Central memory CD4-positive, alpha-beta T cell (primary cell): ENCODE measurements around the gene C18orf54.
A peak's percentile ranks its signal among the peaks of the same experiment; 100 is the strongest.
"Not testable (repeated sequence)": the region's sequence is repeated elsewhere in the genome, so short reads cannot be mapped to it uniquely, and the experiment has no call there.

Experiments used
- DNase-seq: peaks from one replicate; pipeline ENCODE4 v3.0.0; 2022
- total RNA-seq, 3 experiments: gene quantifications; one replicate each; lab custom pipeline; 2026; lab: John Stamatoyannopoulos, UW

The C18orf54 gene
- total RNA-seq: 3.3 to 5.0 (median 4.3) reads per million in 3 experiments

DNA sequence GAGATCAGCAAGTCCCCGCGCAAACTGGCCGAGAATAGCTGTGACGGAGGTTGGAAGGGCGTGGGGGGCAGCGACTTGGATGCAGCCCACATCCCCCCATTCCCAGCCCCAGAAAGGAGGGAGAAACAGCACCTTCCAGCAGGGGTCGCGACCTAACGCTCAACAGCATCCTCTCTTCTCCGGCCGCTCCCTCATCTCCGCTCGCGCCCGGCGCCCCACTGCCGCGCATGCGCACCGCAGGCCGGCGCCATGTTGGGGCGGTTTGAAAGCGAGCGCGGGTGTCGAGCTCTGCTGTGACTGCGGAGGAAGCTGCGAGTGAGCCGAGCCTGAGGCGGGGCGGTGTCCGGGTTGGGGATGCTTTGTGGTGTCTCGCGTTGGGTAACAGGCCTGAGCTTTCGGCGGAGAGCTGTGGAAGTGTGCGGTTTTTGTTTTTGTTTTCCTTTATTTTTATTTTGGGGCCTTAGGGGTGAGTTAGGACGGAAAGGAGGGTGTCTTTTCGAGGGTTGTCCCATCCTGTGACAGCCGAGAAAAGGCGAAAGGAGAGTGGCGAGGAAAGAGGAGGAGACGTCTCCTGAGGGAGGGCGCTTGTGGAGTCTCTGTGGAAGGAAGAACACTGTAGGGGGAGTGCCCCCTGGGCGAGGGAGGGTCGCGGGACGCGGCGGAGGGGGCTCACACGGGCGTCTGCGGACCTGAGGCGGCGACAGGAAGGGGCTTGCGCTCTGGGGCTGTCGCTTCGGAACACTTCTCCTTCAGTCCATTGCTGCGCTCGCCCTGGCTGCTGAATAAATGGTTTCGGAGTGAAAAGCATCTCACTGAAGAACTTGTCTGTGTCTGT is at the start of gene C18orf54, which contains the start of gene STARD6:
Gene C18orf54 (plus strand): TSS at position 247 of the 835 bp plus-strand sequence. CDS start 2,667 bp downstream, outside the sequence.
Gene STARD6 (minus strand): TSS at position 199 of the 835 bp plus-strand sequence. CDS start 3,285 bp downstream, outside the sequence.
- DNase-seq: peak; percentile 92

GRCh38 chr18:54309564-54309963 is 48.1 kb upstream of the C18orf54 start:
- DNase-seq: not testable (repeated sequence)

DNA sequence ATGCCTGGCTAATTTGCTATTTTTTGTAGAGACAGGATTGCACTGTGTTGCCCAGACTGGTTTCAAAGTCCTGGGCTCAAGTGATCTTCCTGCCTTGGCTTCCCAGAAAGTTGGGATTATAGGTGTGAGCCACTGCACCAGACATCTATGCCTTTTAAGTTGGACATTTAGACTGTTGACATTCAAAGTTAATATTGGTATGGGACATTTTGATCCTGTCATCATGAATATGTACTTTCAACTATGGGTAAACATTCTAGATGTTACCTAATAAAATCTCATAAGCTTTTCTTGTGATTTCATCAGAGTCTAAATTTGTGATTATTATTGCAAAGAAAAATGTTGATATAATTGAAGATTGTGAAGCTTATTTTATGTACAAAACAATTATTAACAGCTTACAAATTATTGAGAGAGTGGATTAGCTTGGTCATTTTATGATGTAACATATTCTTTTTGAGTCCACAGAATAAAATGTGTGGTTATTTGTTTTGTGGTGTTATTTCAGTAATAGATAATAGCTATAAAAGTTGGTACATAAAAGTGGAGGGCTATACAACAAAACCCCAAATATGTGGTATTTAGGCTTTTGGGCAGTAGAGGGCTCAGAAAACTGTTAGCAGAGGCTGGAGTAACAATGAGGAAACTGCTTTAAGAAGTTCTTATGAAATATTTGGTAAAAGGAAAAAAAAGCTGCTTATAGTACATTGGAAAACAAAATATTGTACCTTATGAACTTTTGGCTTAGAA is 41.5 kb upstream of the C18orf54 start:
- no peak for DNase-seq

DNA sequence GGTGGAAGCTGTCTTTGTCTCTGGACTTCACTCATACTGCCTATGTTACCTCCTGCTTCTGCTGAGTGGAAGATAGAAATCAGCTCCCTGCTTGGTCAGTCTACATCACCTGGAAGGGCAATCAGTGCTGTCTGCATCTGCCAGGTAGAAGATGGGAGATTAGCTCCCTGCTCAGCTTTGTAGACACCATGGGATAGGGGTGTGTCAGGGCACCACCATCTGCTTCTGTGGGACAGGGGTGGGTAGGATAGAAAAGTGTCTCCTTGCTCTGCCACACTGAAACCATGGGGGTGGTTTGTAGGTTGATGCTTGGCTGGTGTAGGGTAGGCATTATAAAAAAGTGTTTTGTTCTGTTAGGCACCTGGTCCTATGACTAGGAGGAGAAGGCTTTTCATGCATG is 34.1 kb upstream of the C18orf54 start:
- no peak for DNase-seq

DNA sequence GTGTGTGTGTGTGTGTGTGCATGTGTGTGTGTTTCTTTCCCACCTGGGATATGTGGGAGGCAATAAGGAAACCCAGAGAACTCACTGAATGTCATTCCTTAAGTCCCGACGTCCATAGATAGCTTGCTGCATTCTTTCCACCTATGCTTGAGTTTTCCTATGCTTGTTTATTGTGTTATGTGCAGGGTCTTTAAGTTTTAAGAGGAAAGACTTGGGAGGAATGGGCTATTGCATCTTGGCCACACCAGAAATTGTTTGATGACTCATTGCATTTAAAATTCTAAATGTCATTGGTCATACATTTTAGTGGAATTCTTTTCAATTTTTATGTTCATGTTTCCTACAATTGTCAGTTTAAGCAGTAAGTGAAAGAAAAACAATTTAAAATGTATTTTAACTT is 33.7 kb upstream of the C18orf54 start:
- no peak for DNase-seq

- DNase-seq: no peak
These were observed 29.9 kb upstream of the C18orf54 start for GRCh38 chr18:54327818-54328217.

GRCh38 chr18:54329787-54330186 is 27.9 kb upstream of the C18orf54 start:
- DNase-seq: no peak

- DNase-seq: no peak
These were observed 26.7 kb upstream of the C18orf54 start for GRCh38 chr18:54330768-54331548.

DNA sequence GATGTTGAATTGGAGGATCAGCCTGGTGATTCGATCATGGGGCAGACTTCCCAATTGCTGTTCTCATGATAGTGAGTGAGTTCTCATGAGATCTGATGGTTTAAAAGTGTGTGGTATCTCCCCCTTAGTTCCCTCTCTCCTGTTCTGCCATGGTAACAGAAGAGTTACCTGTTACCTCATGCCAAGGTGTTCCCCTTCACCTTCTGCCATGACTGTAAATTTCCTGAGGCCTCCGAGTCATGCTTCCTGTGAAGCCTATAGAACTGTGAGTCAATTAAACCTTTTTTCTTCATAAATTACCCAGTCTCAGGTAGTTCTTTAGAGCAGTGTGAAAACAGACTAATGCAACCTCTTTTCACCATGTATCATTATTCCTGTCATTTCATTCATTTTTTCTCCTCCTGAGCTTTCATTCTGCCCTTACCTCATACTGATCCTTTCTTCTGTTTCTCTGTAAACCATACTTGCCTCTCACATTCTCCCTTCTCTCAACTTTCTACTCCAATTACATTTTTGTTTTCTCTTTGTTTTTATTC is 22.0 kb upstream of the C18orf54 start:
- no peak for DNase-seq

GRCh38 chr18:54338230-54338629 is 19.5 kb upstream of the C18orf54 start:
- DNase-seq: no peak

DNA sequence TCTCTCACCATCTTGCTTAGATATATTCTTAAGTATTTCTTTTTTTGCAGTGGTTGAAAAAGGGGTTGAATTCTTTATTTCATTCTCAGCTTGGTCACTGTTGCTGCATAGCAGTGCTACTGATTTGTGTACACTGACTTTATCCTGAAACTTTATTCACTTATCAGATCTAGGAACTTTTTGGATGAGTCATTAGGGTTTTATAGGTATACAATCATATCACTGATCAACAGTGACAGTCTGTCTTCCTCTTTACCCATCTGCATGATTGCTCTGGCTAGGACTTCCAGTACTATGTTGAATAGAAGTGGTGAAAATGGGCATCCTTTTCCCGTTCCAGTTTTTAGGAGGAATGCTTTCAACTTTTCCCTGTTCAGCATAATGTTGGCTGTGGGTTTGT is 6.5 kb upstream of the C18orf54 start:
- DNase-seq: no peak

- no peak for DNase-seq
These were observed 535 bp upstream of the C18orf54 start for GRCh38 chr18:54357082-54357659.

DNA sequence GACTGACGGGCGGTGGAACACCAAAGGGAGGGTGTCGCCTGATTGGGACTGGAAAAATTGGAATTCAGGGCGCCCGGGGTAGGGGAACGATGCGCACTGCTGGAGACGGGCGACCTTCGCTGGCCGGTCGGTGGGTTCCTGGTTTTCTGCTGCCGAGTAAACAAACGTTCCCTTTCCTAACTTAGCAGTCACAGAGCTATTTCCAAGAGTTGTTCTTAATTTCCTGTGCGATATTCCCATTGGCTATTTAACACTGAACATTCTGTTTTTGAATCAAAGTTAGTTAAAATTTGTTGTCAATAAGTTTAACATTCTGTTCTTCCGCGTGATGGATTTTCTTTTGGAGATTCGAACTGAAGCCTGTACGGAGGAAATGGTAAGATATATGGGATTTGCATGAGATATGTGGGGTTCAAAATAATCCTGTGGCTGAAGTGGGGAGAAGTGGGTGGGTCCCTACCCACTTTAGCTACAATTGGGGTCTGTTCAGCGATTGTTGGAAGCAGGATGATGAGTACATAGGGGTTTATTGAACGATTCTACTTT is 862 bp downstream of the C18orf54 start:
- no peak for DNase-seq

GRCh38 chr18:54359233-54359632 is 1.5 kb downstream of the C18orf54 start:
- no peak for DNase-seq

DNA sequence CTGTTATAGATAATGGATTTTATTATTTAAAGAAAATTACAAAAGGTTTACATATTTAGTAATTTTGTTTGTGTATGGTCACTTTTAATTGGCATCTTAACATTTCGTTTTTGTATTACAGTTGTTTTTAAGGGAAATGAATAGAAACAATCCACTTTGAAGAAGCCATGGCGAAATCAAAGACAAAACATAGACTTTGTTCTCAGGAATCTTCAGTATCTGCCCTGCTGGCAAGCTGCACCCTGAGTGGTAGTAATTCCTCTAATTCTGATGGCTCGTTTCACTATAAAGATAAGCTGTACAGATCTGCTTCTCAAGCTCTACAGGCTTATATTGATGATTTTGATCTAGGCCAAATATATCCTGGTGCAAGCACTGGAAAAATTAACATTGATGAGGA is 2.7 kb downstream of the C18orf54 start:
- DNase-seq: no peak

DNA sequence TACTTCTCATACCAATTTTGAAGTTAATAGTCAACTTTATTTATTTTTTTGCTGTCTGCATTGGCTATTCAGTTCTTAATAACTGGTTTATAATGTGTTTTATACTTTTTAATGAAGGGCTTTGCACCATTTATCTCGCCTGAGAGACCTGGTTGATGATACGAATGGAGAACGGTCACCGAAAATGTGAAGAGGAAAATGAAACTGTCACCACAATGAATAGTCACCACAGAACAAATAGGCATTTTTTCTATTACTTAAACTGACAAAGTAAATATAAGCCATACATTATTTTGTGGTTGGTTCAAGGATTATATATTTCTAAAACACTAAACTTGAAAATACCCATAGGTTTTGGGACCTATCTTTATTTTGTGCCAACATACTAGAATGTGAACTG is 20.4 kb downstream of the C18orf54 start:
- DNase-seq: no peak

DNA sequence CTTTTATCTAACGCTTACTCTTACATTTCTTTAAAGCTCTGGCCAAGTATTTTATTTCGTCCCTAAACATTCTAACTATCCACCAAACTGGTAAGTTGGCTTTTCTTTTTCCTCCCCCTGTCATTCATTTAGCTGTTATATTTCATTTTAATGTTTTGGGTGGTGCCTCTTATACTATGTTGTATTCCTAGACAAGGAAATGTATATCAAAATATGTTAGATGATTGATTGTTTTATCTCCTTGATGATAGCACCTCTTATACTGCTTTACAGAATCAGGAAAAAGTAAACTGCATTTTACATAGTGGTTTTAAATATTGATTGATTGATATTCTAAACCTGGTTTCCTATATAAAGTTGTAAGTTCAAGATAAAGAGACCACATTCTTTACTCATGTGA is 23.9 kb downstream of the C18orf54 start:
- no peak for DNase-seq

- no peak for DNase-seq
These were observed 24.4 kb downstream of the C18orf54 start for GRCh38 chr18:54382076-54382475.

GRCh38 chr18:54382733-54383252 is 25.1 kb downstream of the C18orf54 start:
- no peak for DNase-seq

DNA sequence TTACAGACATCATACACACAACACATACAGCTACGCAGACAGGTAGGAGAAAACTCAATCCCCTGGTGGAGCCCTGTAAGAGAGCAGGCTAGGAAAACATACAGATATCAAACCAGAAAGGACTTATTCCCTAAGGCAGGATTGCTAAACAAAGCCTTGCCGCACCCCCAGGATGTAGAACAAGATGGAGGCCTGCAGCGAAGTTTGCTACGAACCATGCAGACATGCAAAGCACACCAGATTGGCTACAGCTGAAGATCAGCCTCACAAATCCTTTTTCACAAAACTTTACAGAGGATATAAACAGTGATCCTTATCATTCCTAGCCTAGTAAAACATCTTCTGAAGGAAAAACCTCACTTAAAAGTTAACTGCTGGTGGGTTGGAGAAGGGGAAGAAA is 28.3 kb downstream of the C18orf54 start:
- DNase-seq: no peak

GRCh38 chr18:54386800-54387495 is 29.2 kb downstream of the C18orf54 start:
- DNase-seq: not testable (repeated sequence)
